OCI-LY1 (cell line): ENCODE data around the gene ZNF239.

Source experiments
- EZH2 ChIP-seq: fragments of 200-600 bp; sonication (generic), shearing (Covaris generic); IDR thresholded peaks from 2 replicates; pipeline ENCODE4 v1.8.0; 2017; ENCODE audit warnings: borderline replicate concordance, mixed run types, mild to moderate bottlenecking, antibody characterized with exemption, low read length, moderate library complexity, mixed read lengths
- TF ChIP-seq, protein P1 (sequence below): fragments of 200-600 bp; sonication (generic), shearing (Covaris generic); IDR thresholded peaks from 2 replicates; pipeline ENCODE4 v1.5.1; 2017; ENCODE audit warnings: mild to moderate bottlenecking, antibody characterized with exemption, low read length, moderate library complexity, mixed read lengths

DNA sequence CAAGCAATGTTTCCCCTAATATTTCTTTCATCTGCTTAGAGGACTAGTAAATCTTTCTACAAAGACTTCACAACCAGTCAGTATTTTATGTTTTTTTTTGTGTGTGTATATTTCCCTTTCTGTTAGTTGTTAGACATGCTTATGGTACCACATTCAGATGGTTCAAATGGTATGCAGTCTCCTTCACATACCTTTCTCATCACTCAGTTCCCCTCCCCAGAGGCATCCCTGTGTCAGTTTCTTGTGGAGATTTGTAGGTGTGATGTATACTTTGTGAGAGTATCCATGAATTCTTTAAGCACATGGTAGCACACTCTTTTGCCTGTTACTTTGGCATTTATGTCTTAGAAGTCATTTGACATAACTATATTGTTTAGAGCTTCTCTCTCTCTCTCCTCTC, 36.2 kb upstream of the ZNF239 start:
- TF ChIP-seq EZH2, result no peak
- TF ChIP-seq, protein P1, sequence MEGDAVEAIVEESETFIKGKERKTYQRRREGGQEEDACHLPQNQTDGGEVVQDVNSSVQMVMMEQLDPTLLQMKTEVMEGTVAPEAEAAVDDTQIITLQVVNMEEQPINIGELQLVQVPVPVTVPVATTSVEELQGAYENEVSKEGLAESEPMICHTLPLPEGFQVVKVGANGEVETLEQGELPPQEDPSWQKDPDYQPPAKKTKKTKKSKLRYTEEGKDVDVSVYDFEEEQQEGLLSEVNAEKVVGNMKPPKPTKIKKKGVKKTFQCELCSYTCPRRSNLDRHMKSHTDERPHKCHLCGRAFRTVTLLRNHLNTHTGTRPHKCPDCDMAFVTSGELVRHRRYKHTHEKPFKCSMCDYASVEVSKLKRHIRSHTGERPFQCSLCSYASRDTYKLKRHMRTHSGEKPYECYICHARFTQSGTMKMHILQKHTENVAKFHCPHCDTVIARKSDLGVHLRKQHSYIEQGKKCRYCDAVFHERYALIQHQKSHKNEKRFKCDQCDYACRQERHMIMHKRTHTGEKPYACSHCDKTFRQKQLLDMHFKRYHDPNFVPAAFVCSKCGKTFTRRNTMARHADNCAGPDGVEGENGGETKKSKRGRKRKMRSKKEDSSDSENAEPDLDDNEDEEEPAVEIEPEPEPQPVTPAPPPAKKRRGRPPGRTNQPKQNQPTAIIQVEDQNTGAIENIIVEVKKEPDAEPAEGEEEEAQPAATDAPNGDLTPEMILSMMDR, result no peak
